Ovary (tissue), 9 donors: ENCODE results near the gene MIEF1. TPM values are rescaled to one million over a fixed set of nuclear protein-coding genes. Genes with fewer than 3 reads are reported as not detected.

Experiments used
- DNase-seq, 5 donors: peaks; one replicate each; pipeline ENCODE4 v3.0.0-alpha.2; 2019 to 2020
- H3K27ac ChIP-seq, 2 donors: fragments of 200-600 bp; one replicate each; pipeline versions ENCODE4 v1.5.1 to v1.8.0; 2019 to 2022
- H3K27me3 ChIP-seq: fragments of 200-600 bp; one replicate; pipeline ENCODE4 v1.8.0; 2022
- H3K36me3 ChIP-seq: fragments of 200-600 bp; sonication (generic); one replicate; pipeline ENCODE4 v1.5.1; 2019
- H3K4me1 ChIP-seq: one replicate; pipeline ENCODE4 v1.8.1; 2013; ENCODE audit warnings: mild to moderate bottlenecking, moderate library complexity; ENCODE audit not compliant: insufficient read depth
- H3K4me3 ChIP-seq: fragments of 200-600 bp; sonication (generic); one replicate; pipeline ENCODE4 v1.5.1; 2017
- H3K9me3 ChIP-seq, 2 donors: fragments of 200-600 bp in 1 of 2; sonication (generic) in 1 of 2; one replicate each; pipeline versions ENCODE4 v1.5.1 to v1.8.1; 2013 to 2019; ENCODE audit warnings: mild to moderate bottlenecking in 1 of 2, moderate library complexity in 1 of 2
- EP300 ChIP-seq: sonication (generic); formaldehyde crosslinking; IDR thresholded peaks from one replicate; pipeline ENCODE4 v1.6.1; 2017; ENCODE audit warnings: antibody characterized with exemption
- POLR2A ChIP-seq: fragments of 450-650 bp; IDR thresholded peaks from one replicate; pipeline ENCODE4 v1.6.1; 2017; ENCODE audit warnings: antibody characterized with exemption, mild to moderate bottlenecking, moderate library complexity
- WGBS, 3 donors: extraction: QIAGEN DNeasy Blood & Tissue Kit in 1 of 3; methylation state at CpG; one replicate each; pipeline versions ENCODE4 v1.1.5 to v1.1.7; 2013 to 2017; 5-methylcytosine and 5-hydroxymethylcytosine counted together
- intact Hi-C, 4 donors: fragments of 100-400 bp; cut with DNase I; formaldehyde crosslinking; loops; one replicate each; pipeline versions ENCODE4 v1.11.0 to v1.15.1; 2022 to 2023
- polyA plus RNA-seq, 2 donors: library from polyadenylated mRNA; stranded (reverse); fragments of 200-250 nt in 1 of 2; fragments of 350-450 nt in 1 of 2; fragmentation: Illumina TruSeq in 1 of 2; extraction: RNeasy Lipid Tissue Mini Kit (QIAGEN cat#74804) in 1 of 2; gene quantifications; one replicate each; pipeline ENCODE4 v1.2.3, GENCODE V29; 2013 to 2014
- total RNA-seq, 7 donors: library from RNA; depleted of rRNA in 2 of 7; stranded (reverse); fragments of >200 nt in 2 of 7; fragmentation: NEBNext Ultra II Directional in 3 of 7; extraction: Animal tissue kit (Norgen Biotek cat#: 25700) in 3 of 7; gene quantifications; one replicate each; pipeline versions ENCODE4 v1.1.0 to v1.2.4, GENCODE V29; 2016 to 2023
- TF ChIP-seq, protein P1 (sequence below), 3 donors: fragments of 450-650 bp in 2 of 3; fragments of 200-600 bp in 1 of 3; IDR thresholded peaks; one replicate each; pipeline versions ENCODE4 v1.5.1 to v1.8.0; 2016 to 2022; ENCODE audit warnings: antibody characterized with exemption in 3 of 3, mild to moderate bottlenecking in 1 of 3
- donor health status: DM: no; HTN: no; CAD: no; lungs with moderate emphysema.
- donor health status: DM: no; HTN: no; CAD: no.
- donor health status: Bipolar disorder and iron deficiency.
- donor health status: DM: yes; HTN: yes; CAD: no.
- donor health status: DM: no; HTN: no; CAD: no.
- donor health status: DM: yes; HTN: yes; CAD: no.

MIEF1 gene
- total and polyA plus RNA-seq, 9 donors = 11.4 to 23.9 (median 19.9) TPM

- no peaks in the 10 kb centered on the region for H3K27me3 ChIP-seq
- H3K36me3 ChIP-seq = no peaks in the 10 kb centered on the region
- H3K27ac ChIP-seq = peak overlapping the region in 1 of 2 donors; percentile 6
- TF ChIP-seq POLR2A = no peak
- no peak for TF ChIP-seq EP300
- TF ChIP-seq, protein P1, sequence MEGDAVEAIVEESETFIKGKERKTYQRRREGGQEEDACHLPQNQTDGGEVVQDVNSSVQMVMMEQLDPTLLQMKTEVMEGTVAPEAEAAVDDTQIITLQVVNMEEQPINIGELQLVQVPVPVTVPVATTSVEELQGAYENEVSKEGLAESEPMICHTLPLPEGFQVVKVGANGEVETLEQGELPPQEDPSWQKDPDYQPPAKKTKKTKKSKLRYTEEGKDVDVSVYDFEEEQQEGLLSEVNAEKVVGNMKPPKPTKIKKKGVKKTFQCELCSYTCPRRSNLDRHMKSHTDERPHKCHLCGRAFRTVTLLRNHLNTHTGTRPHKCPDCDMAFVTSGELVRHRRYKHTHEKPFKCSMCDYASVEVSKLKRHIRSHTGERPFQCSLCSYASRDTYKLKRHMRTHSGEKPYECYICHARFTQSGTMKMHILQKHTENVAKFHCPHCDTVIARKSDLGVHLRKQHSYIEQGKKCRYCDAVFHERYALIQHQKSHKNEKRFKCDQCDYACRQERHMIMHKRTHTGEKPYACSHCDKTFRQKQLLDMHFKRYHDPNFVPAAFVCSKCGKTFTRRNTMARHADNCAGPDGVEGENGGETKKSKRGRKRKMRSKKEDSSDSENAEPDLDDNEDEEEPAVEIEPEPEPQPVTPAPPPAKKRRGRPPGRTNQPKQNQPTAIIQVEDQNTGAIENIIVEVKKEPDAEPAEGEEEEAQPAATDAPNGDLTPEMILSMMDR (IDR thresholded peaks at IDR 0.05) = no peak
- DNase-seq = no peak
- WGBS, 3 donors = 54 to 67% (median 57%) methylated on average over 21 of the region's 21 CpGs
- no peak overlapping the region for H3K4me3 ChIP-seq
- intact Hi-C loops = no loop called here
- no peaks in the 10 kb centered on the region for H3K9me3 ChIP-seq
- peaks cover 14% of the 10 kb centered on the region for H3K4me1 ChIP-seq
Measured at GRCh38 chr22:39466228-39467006, 35.7 kb upstream of the MIEF1 start.

DNA sequence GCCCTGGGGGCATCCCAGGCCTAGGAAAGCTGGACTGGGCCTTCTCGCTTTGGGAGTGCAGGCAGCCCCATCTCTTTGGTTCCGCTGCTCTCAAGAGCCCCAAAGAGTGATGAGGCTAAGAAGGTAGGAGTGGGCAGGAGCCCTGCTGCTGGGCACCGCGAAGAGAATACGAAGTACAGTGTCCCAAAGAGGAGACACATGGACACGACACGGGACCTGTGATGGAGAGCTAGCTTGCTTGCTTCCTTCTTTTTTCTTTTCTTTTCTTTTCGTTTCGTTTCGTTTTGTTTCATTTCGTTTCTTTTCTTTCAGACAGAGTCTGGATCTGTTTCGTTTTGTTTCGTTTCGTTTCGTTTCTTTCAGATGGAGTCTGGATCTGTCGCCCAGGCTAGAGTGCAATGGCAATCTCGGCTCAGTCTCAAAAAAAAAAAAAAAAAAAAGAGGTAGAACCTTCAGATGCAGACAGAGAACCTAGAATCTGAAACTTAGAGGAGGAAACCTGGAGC lies 34.6 kb upstream of the MIEF1 start:
- no peak overlapping the region for H3K27ac ChIP-seq
- no peaks in the 10 kb centered on the region for H3K9me3 ChIP-seq

GRCh38 chr22:39468487-39469325 lies 33.4 kb upstream of the MIEF1 start:
- Histone ChIP-seq H3K9me3 (no peaks in the 10 kb centered on the region), H3K27ac (no peak overlapping the region), H3K27me3 (no peaks in the 10 kb centered on the region), H3K4me1 (peaks cover 19% of the 10 kb centered on the region), H3K4me3 (no peak overlapping the region), H3K36me3 (no peaks in the 10 kb centered on the region)
- no peak for DNase-seq
- 94 to 95% (median 94%) methylated on average over 18 of the region's 18 CpGs for WGBS, 3 donors
- intact Hi-C loops = no loop called here
- TF ChIP-seq, protein P1 (IDR thresholded peaks at IDR 0.05) = no peak
- TF ChIP-seq POLR2A = no peak
- no peak for TF ChIP-seq EP300

More for the DNA sequence above, 34.6 kb upstream of the MIEF1 start:
- intact Hi-C loops = no loop called here
- TF ChIP-seq EP300 = no peak
- TF ChIP-seq, protein P1 (IDR thresholded peaks at IDR 0.05) = no peak
- no peak for TF ChIP-seq POLR2A
- no peaks in the 10 kb centered on the region for H3K27me3 ChIP-seq
- 84 to 88% (median 88%) methylated on average over 17 of the region's 17 CpGs for WGBS, 3 donors
- H3K4me1 ChIP-seq = peaks cover 19% of the 10 kb centered on the region
- no peak overlapping the region for H3K4me3 ChIP-seq
- DNase-seq = no peak
- H3K36me3 ChIP-seq = no peaks in the 10 kb centered on the region

- no peaks in the 10 kb centered on the region for H3K9me3 ChIP-seq
- 84 to 96% (median 93%) methylated on average over 6 of the region's 6 CpGs for WGBS, 3 donors
- no peak for DNase-seq
- no peaks in the 10 kb centered on the region for H3K27me3 ChIP-seq
- H3K27ac ChIP-seq = no peak overlapping the region
- no peak overlapping the region for H3K4me3 ChIP-seq
- intact Hi-C loops = no loop called here
- peaks cover 19% of the 10 kb centered on the region for H3K4me1 ChIP-seq
- TF ChIP-seq EP300 (no peak), POLR2A (no peak)
- TF ChIP-seq, protein P1 (IDR thresholded peaks at IDR 0.05) = no peak
- H3K36me3 ChIP-seq = no peaks in the 10 kb centered on the region
Measured at GRCh38 chr22:39469326-39469680, 32.8 kb upstream of the MIEF1 start.
